ENCODE measurements around the gene CLEC4C. TPM values are rescaled to one million over a fixed set of nuclear protein-coding genes. Genes with fewer than 3 reads are reported as not detected.

The CLEC4C gene
- total RNA-seq, 2 experiments from 2014 or later: not detected

DNA sequence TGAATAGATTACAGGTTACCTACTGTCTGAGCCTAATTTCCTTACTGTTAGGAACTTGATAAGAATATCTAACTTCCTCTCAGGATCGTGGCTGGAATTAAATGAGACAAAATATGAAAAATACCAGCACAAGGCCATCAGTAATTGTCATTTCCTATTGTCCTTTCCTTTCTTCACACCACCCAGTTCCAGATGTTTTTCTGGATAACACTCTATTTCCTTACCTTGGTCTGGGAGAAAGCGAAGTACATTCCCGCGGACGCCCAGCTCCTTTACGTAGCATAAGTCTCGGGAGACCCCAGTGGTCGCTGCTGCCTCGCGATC lies 52.0 kb downstream of the CLEC4C start:
- H3K36me3 Mint-ChIP-seq: no peaks in the 10 kb centered on the region
- no peak overlapping the region for H3K4me3 Mint-ChIP-seq
- H3K27ac Mint-ChIP-seq: no peak overlapping the region
- H3K9me3 Mint-ChIP-seq: no peaks in the 10 kb centered on the region
- peaks cover 6% of the 10 kb centered on the region for H3K27me3 Mint-ChIP-seq
- peaks cover 2% of the 10 kb centered on the region for H3K4me1 Mint-ChIP-seq
- no peak for DNase-seq

DNA sequence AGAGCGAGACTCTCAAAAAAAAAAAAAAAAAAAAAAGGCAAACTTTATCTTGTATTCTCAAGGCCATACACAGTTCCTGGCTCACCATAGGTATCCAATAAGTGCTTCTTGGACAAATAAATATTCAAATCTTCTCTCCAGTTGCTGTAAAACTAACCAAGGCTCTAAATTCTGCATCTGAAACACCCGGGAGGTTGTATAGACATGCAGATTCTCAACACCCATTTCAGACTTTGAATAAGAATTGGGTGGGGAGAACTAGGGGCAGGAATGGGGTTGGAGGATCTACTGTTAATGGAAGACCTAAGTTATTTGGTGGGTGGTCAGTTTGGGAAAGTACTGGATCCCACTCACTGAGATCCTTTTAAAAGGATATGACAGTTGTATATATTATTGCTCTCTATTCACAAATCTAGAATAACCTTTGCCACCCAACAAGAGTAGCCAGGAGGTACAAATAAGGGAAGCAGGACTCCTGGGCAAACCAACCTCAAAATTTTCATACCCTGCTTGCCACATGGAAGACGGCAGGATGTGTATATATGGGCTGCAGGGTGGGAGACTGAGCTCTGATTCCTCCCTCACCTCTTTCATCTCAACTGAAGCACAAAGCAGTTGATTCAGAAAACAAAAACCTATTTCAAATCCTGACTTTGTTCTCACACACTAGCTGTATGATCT lies 52.5 kb downstream of the CLEC4C start:
- H3K27me3 Mint-ChIP-seq: peaks cover 6% of the 10 kb centered on the region
- H3K9me3 Mint-ChIP-seq: no peaks in the 10 kb centered on the region
- H3K36me3 Mint-ChIP-seq: no peaks in the 10 kb centered on the region
- H3K27ac Mint-ChIP-seq: no peak overlapping the region
- DNase-seq: no peak
- H3K4me1 Mint-ChIP-seq: peaks cover 2% of the 10 kb centered on the region
- H3K4me3 Mint-ChIP-seq: no peak overlapping the region

DNA sequence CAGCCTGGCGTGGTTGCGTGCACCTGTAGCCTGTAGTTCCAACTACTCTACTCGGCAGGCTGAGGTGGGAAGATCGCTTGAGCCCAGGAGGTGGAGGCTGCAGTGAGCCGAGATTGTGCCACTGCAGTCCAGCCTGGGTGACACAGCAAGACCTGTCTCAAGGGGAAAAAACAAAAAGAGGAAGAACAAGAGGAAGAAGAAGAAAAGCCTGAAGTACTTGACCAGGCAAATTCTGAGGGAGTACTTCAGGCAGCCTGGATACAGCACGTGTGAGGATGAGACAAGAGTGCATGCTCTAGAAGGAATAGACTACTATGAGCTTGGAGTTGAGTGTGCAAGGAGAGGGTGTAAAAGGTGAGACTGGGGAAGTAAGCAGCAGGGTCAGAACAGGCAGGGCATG lies 53.4 kb downstream of the CLEC4C start:
- Mint-ChIP-seq H3K4me3 (no peak overlapping the region), H3K27ac (no peak overlapping the region), H3K36me3 (no peaks in the 10 kb centered on the region), H3K9me3 (no peaks in the 10 kb centered on the region), H3K4me1 (peaks cover 2% of the 10 kb centered on the region), H3K27me3 (peaks cover 6% of the 10 kb centered on the region)
- DNase-seq: no peak

DNA sequence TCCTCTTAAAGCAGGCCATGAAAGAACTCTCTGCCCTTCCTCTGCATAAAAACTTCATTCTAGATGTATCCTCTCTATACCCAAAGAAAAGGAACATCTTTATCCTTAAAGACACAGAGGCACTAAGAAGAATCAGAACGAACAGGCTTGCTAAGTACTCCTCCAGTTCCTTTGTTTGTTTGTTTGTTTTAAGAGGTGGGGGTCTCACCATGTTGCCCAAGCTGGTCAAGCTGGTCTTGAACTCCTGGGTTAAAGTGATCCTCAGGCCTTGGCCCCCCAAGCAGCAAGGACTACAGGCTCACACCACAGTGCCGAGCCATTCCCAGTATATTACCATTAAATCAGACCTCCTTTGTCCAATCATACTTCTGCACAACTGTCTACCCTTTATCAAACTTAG lies 65.6 kb downstream of the CLEC4C start:
- no peak for DNase-seq
- H3K4me1 Mint-ChIP-seq: peaks cover 3% of the 10 kb centered on the region
- H3K27ac Mint-ChIP-seq: no peak overlapping the region
- H3K9me3 Mint-ChIP-seq: no peaks in the 10 kb centered on the region
- H3K4me3 Mint-ChIP-seq: no peak overlapping the region
- no peaks in the 10 kb centered on the region for H3K36me3 Mint-ChIP-seq
- no peaks in the 10 kb centered on the region for H3K27me3 Mint-ChIP-seq

Other genes starting within 250 kb of the CLEC4C start
- gene CD163, start 243.6 kb downstream of the CLEC4C start, total RNA-seq: not detected
- not detected for gene APOBEC1, start 81.5 kb downstream of the CLEC4C start, total RNA-seq
- not detected for gene GDF3, start 51.6 kb downstream of the CLEC4C start, total RNA-seq
- not detected for gene DPPA3, start 35.9 kb downstream of the CLEC4C start, total RNA-seq
- not detected for gene NANOGNB, start 17.8 kb upstream of the CLEC4C start, total RNA-seq
- gene NANOG, start 42.0 kb upstream of the CLEC4C start, total RNA-seq: not detected
- under 1 TPM in 1 of 2 experiments, not detected in 1; 0.08 TPM for gene SLC2A14, start 125.5 kb upstream of the CLEC4C start, total RNA-seq
- 100 to 1,000 TPM; 125 to 147 TPM for gene SLC2A3, start 188.8 kb upstream of the CLEC4C start, total RNA-seq

Data from activated naive CD8-positive, alpha-beta T cell treated with anti-CD3 and anti-CD28 coated beads for 36 hours (primary cell).